OCI-LY1 (cell line): ENCODE results near the gene ASF1B.

Experiments
- H2AFZ ChIP-seq: fragments of 200-600 bp; sonication (generic), shearing (Covaris generic); 2 replicates; pipeline ENCODE4 v1.6.0; 2014; ENCODE audit warnings: antibody characterized with exemption, mild to moderate bottlenecking, low read length
- H3F3A ChIP-seq: fragments of 200-600 bp; sonication (generic), shearing (Covaris generic); 2 replicates; pipeline ENCODE4 v1.6.0; 2014; ENCODE audit warnings: mild to moderate bottlenecking, antibody characterized with exemption, low read length, moderate library complexity; ENCODE audit not compliant: insufficient read depth
- H3K27ac ChIP-seq: fragments of 200-600 bp; sonication (generic); 2 replicates; pipeline ENCODE4 v1.5.1; 2014; ENCODE audit warnings: low read length, mixed run types, mild to moderate bottlenecking, low read depth; ENCODE audit not compliant: poor library complexity, severe bottlenecking
- H3K27me3 ChIP-seq: fragments of 200-600 bp; sonication (generic); 2 replicates; pipeline ENCODE4 v1.6.0; 2014; ENCODE audit warnings: antibody characterized with exemption, mild to moderate bottlenecking, low read length, moderate library complexity; ENCODE audit not compliant: insufficient read depth
- H3K36me3 ChIP-seq: fragments of 200-600 bp; sonication (generic); 2 replicates; pipeline ENCODE4 v1.6.1; 2014; ENCODE audit warnings: mild to moderate bottlenecking, antibody characterized with exemption, low read length, moderate library complexity, mixed read lengths; ENCODE audit not compliant: insufficient read depth
- H3K4me1 ChIP-seq: fragments of 200-600 bp; sonication (generic); 2 replicates; pipeline ENCODE4 v1.5.1; 2014; ENCODE audit warnings: mild to moderate bottlenecking, low read length, moderate library complexity; ENCODE audit not compliant: insufficient read depth, severe bottlenecking
- H3K4me2 ChIP-seq: fragments of 200-600 bp; sonication (generic), shearing (Covaris generic); 2 replicates; pipeline ENCODE4 v1.6.1; 2014; ENCODE audit warnings: low read length
- H3K4me3 ChIP-seq: fragments of 200-600 bp; sonication (generic); 2 replicates; pipeline ENCODE4 v1.5.1; 2014; ENCODE audit warnings: low read length, low read depth, mild to moderate bottlenecking, mixed read lengths; ENCODE audit not compliant: poor library complexity, severe bottlenecking
- H3K79me2 ChIP-seq: fragments of 200-600 bp; shearing (Covaris generic); 2 replicates; pipeline ENCODE4 v1.6.1; 2016; ENCODE audit warnings: mixed run types, low read length, mixed read lengths; ENCODE audit not compliant: insufficient read depth
- H3K9ac ChIP-seq: fragments of 200-600 bp; sonication (generic), shearing (Covaris generic); 2 replicates; pipeline ENCODE4 v1.6.1; 2014; ENCODE audit warnings: mild to moderate bottlenecking, low read length, mixed read lengths
- H3K9me2 ChIP-seq: fragments of 200-600 bp; sonication (generic), shearing (Covaris generic); 2 replicates; pipeline ENCODE4 v1.6.1; 2014; ENCODE audit warnings: low read depth, mild to moderate bottlenecking, low read length, mixed read lengths
- H3K9me3 ChIP-seq: fragments of 200-600 bp; shearing (Covaris generic); 2 replicates; pipeline ENCODE4 v1.6.1; 2014; ENCODE audit warnings: low read length, mixed read lengths
- H4K20me1 ChIP-seq: fragments of 200-600 bp; sonication (generic), shearing (Covaris generic); 2 replicates; pipeline ENCODE4 v1.6.0; 2016; ENCODE audit warnings: mild to moderate bottlenecking, low read length; ENCODE audit not compliant: insufficient read depth
- CTCF ChIP-seq: fragments of 200-600 bp; sonication (generic), shearing (Covaris generic); IDR thresholded peaks from 2 replicates; pipeline ENCODE4 v1.5.1; 2017; ENCODE audit warnings: mild to moderate bottlenecking, antibody characterized with exemption, low read length, moderate library complexity, mixed read lengths
- EZH2 ChIP-seq: fragments of 200-600 bp; sonication (generic), shearing (Covaris generic); IDR thresholded peaks from 2 replicates; pipeline ENCODE4 v1.8.0; 2017; ENCODE audit warnings: borderline replicate concordance, mixed run types, mild to moderate bottlenecking, antibody characterized with exemption, low read length, moderate library complexity, mixed read lengths

Gene ASF1B

GRCh38 chr19:14177496-14178074 lies 41.2 kb upstream of the ASF1B start:
- Histone ChIP-seq H2AFZ (no peak overlapping the region), H3K9me2 (no peaks in the 10 kb centered on the region), H3K36me3 (no peaks in the 10 kb centered on the region), H3K9me3 (no peaks in the 10 kb centered on the region), H3K79me2 (no peaks in the 10 kb centered on the region), H3K4me2 (no peak overlapping the region), H3K4me3 (no peak overlapping the region), H3K27ac (no peak overlapping the region), H3K27me3 (no peaks in the 10 kb centered on the region), H3F3A (no peaks in the 10 kb centered on the region), H3K4me1 (no peaks in the 10 kb centered on the region), H4K20me1 (no peaks in the 10 kb centered on the region), H3K9ac (no peak overlapping the region)
- no peak for TF ChIP-seq EZH2
- no peak for TF ChIP-seq CTCF

DNA sequence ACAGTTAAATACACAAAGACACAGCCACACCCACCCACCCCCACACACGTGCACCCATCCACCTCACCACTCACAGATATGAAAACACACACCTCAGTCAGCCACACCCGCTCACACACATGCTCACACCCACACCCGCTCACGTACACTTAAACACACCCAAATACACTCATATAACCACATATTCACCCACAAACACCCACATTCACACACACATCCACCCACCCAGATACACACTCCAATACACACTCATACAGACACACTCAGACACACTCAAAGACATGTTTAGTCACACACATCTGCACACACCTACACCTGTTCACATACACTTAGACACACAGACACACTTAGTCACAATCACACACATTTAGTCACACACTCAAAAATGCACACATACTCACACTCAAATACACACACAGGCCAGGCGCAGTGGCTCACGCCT lies 39.0 kb upstream of the ASF1B start:
- Histone ChIP-seq H3K27ac (no peak overlapping the region), H3K27me3 (no peaks in the 10 kb centered on the region), H4K20me1 (no peaks in the 10 kb centered on the region), H3K9me2 (no peaks in the 10 kb centered on the region), H3K4me1 (no peaks in the 10 kb centered on the region), H3K36me3 (no peaks in the 10 kb centered on the region), H3K79me2 (no peaks in the 10 kb centered on the region), H3K9ac (no peak overlapping the region), H3F3A (no peaks in the 10 kb centered on the region), H3K9me3 (no peaks in the 10 kb centered on the region), H2AFZ (no peak overlapping the region), H3K4me3 (no peak overlapping the region), H3K4me2 (no peak overlapping the region)
- TF ChIP-seq CTCF (no peak), EZH2 (no peak)

- 0 out of 2 replicates have a peak, but pooled peaks cover 3% of the 10 kb centered on the region for H3K27me3 ChIP-seq
- no peaks in the 10 kb centered on the region for H3K4me1 ChIP-seq
- no peaks in the 10 kb centered on the region for H3F3A ChIP-seq
- TF ChIP-seq EZH2 (no peak), CTCF (no peak)
- H3K36me3 ChIP-seq = no peaks in the 10 kb centered on the region
- no peaks in the 10 kb centered on the region for H4K20me1 ChIP-seq
- H3K4me3 ChIP-seq = no peak overlapping the region
- H3K79me2 ChIP-seq = no peaks in the 10 kb centered on the region
- H3K4me2 ChIP-seq = no peak overlapping the region
- H3K9ac ChIP-seq = no peak overlapping the region
- no peak overlapping the region for H2AFZ ChIP-seq
- H3K9me3 ChIP-seq = no peaks in the 10 kb centered on the region
- H3K9me2 ChIP-seq = no peaks in the 10 kb centered on the region
- H3K27ac ChIP-seq = no peak overlapping the region
Observed at GRCh38 chr19:14174883-14175282, 38.5 kb upstream of the ASF1B start.
